Stimulated activated CD8-positive, alpha-beta memory T cell treated with anti-CD3 and anti-CD28 coated beads, Interleukin-12 subunit alpha, Interleukin-12 subunit beta, amount 100 ng/mL, for 24 hours (primary cell): ENCODE results near the gene CSTPP1.
"Not testable (repeated sequence)": the region's sequence is repeated elsewhere in the genome, so short reads cannot be mapped to it uniquely, and the experiment has no call there.

Source experiments
- DNase-seq: peaks from one replicate; pipeline ENCODE4 v3.0.0-alpha.2; 2020; ENCODE audit errors: extremely low read depth

The CSTPP1 gene

GRCh38 chr11:47050284-47050683 is 113.7 kb downstream of the CSTPP1 start:
- DNase-seq = no peak

DNA sequence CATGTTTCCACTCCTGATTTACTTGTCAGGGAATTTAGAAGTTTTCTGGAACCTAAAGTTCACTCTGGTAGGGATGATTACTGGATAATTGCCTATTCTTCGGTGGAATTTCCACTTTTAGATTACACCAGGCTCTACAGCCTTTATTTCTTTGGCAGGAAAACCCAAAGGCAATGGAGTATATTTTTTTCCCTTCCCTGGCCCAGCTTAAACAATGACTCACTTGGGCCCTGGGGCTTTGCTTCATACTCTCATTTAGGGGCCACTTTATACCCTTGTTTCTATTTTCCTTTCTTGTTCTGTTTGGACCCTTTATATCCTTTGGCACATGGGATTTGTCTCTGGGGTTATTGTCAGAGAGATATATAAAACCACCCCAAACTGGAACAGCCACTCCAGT is 114.7 kb downstream of the CSTPP1 start:
- DNase-seq = no peak

DNA sequence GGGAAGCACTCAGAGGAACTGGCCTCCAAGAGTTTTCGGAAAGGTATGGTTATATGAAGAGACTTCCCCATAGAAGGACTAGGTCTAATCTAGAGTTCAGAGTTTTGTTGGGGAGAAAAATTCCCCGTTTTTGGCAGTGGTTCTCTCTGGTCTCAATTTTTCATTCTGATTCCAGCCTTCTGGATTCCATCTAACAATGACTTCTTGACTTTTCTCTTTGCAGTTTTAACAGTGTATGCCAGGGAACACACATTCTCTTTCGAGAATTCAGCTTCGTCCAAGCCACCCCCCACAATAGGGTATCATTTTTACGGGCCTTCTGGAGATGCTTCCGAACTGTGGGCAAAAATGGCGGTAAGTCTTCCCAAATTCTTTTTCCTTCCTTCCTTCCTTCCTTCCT is 115.6 kb downstream of the CSTPP1 start:
- DNase-seq = no peak

GRCh38 chr11:47052576-47052975 is 116.0 kb downstream of the CSTPP1 start:
- no peak for DNase-seq

DNA sequence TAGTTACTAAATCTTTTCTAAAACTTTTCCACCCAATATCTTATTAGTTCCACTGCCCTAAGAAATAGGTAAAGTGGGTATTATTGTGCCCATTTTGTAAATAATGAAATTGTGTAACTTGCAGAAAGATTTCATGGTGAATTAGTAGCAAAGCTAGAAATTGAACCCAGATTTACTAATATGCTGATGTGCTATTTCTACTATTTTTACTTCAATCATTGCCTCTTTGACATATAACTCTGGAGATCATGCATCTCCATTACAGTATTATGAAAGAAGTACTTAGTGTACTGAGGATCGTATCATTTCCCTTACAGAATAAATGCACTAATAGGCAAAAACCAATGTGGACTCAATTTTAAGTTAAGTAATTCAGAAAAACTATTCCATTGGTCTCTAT is 119.0 kb downstream of the CSTPP1 start:
- DNase-seq = no peak

DNA sequence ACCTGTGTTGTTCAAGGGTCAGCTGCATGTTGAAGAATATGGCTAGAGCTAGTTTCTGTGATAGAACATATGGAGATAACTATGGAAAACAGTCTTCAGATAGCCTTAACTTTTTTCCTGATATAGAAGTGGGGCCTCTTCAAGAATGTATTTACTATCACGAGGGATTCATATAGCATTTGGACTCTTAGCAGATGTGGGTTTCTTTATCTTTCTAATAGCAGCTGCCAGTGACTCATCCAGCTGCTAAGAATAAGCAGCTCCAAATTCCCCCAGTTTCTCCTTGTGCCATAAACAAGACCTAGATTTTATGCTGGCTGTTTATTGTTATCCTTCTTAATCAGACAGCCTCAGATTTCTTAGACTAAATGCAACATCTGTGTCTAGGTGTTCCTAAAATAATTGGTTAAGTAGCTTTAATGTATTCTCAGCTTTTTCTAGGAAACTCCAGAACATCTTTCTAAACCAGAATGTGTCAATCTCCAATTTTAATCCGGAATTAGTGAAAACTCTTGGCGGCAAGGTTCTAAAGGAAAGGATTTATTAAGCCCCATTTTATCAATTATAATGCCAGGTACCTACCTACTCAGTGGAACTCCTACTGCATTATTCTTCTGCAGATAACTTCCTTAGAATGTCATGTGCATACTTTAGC is 119.8 kb downstream of the CSTPP1 start:
- no peak for DNase-seq

GRCh38 chr11:47057365-47057764 is 120.8 kb downstream of the CSTPP1 start:
- no peak for DNase-seq

- no peak for DNase-seq
These were observed 124.2 kb downstream of the CSTPP1 start for GRCh38 chr11:47060807-47061206.

GRCh38 chr11:47061429-47062178 is 125.0 kb downstream of the CSTPP1 start:
- DNase-seq = no peak

DNA sequence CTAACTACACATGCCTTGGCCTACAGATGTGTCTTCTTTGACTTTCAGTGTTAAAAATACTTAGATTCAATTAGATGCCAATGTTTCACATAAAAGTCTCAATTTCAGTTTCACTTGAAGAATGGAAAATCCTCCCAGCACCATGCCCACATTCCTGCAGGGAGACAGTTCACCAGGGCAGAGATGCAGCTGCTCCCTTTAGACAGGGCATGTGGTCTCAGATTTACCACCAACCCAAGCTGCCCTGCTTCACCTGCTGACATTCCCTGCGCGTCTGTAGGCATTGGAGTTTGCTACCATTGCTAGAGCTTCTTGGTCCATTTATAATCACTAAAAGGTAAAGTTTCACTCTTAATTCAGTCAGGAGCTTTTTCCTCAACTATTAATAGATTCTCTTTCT is 126.2 kb downstream of the CSTPP1 start:
- DNase-seq = no peak

GRCh38 chr11:47067401-47067800 is 130.8 kb downstream of the CSTPP1 start:
- DNase-seq = no peak

- DNase-seq = no peak
These were observed 134.2 kb downstream of the CSTPP1 start for GRCh38 chr11:47070769-47071168.

DNA sequence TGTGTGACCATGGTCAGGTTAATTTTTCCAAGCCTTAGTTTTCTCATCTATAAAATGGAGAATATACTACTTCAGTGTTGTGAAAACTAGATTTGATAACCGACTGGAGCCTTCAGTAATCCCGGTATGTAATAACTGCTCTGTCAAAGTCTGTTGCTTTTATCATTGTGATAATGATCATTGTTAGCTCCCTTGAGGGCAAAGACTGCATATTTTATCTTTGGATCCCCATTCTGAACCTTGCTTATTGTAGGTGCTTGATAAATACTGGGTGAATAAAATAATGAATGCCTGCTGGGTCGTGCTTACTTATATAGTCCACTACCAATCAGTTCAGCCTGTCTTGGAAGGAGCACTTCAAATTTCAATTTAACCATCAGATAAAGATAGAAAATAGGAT is 134.8 kb downstream of the CSTPP1 start:
- DNase-seq = no peak

DNA sequence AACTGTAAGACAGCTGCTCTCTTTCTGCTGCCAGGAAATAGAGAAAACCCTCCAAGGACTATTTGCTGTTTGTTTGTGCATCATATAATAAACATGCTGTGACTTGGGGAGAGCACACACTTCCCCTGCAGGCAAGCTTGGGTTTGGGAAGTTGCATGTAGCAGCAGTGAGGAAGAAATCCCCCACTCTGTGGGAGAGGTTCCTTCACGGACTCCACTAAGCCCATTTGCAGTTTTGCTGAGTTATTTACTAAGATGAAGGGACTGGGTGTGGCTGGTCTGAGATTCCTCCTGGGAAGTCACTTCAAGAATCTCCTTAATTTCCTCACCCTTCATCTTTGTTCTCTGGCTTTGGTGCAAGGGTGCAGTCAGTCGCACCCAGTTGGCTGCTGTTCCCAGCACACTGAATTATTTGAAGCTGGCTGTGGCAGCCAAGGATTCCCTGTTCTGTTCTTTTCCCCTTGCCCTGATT is 135.3 kb downstream of the CSTPP1 start:
- no peak for DNase-seq

- DNase-seq = no peak
These were observed 142.4 kb downstream of the CSTPP1 start for GRCh38 chr11:47078751-47079521.

DNA sequence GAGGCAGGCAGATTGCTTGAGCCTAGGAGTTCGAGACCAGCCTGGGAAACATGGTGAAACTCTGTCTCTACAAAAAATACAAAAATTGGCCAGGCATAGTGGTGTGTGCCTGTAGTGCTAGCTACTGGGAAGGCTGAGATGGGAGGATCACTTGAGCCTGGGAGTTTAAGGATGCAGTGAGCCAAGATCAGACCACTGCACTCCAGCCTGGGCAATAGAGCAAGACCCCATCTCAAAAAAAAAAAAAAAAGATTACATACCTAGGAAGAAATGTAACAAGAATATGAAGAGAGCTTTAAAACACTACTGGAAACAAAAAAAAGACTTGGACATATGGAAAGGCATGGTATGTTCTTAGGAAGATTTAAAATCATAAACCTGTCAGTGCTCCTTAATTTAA is 144.2 kb downstream of the CSTPP1 start:
- not testable (repeated sequence) for DNase-seq

DNA sequence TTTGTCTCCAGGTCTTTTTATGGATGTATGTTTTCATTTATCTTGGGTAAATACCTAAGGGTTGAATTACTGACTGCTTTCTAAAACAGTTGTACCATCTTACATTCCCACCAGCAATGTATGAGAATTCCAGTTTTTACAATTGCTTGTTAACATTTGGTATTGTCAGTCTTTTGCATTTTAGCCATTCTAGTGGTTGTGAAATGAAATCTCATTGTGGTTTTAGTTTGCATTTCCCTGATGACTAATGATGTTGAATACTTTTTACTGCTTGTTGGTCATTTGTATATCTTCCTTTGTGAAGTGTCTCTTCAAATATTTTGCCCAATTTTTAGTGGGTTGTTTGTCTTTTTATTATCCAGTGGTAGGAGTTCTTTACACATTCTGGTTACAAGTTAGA is 147.4 kb downstream of the CSTPP1 start:
- DNase-seq = no peak

GRCh38 chr11:47087801-47088200 is 151.2 kb downstream of the CSTPP1 start:
- no peak for DNase-seq

DNA sequence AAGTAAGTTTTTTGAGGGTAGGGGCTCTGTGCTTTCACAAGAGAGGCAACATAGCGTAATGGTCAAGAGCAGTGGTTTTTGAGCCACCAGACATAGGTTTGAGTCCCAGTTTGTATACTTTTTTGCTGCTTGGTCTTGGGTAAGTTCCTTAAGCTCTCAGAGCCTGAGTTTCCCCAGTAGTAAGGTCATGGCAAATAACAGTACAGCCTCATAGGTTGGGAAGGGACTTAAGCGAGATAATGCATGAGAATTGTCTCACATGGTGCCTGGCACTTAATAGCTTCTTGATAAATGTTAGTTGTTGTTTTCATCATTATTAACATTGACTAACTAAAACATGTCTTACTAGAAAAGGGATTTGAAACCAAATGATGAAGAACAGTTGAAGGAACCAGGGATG is 157.0 kb downstream of the CSTPP1 start:
- no peak for DNase-seq

- not testable (repeated sequence) for DNase-seq
These were observed 160.3 kb downstream of the CSTPP1 start for GRCh38 chr11:47096871-47097270.

DNA sequence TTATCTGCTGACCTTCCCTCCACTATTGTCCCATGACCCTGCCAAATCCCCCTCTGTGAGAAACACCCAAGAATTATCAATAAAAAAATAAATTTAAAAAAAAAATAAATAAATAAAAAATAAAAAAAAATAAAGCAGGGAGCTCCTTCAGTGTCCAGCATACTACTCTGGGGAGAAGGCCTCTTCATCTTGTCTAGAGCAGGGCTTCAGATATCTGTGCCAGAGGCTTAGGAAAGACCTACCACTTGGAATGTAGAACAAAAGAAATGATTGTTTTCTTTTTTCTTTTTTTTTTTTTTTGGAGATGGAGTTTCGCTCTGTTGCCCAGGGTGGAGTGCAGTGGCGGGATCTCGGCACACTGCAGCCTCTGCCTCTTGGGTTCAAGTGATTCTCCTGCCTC is 161.7 kb downstream of the CSTPP1 start:
- DNase-seq = not testable (repeated sequence)

DNA sequence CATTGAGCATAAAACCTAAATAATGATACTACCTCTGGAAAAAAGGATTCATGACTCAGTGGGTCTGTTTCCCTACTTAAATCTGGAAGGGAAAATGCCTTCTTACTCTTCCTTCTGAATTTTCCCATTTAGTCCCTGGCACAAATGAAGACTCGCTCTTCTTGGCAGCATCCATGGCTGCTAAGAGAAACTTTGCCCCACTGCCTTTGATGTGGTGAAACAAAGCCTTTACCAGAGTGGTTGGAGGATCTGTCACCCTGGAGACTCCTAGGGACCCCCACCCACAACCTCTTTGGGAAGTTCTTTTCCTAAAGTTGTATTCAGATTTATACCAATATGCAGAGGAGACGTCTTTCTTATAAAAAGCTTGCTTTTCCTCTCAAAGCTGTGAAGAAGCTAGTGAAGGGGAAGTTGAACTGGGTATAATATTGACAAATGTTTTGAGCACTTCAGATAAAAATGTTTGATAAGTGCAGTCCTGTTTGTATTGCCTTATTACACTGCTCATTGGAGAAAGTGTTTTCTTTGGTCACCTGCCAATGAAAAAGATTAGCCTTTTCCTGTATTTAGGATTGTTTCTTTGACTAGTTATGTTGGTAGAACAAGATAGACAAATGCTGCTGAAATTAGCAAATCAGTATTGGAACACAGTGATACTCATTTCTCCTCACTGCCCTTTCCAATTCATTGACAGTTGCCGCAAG is 162.8 kb downstream of the CSTPP1 start:
- no peak for DNase-seq
